ENCODE measurements around the gene HECTD3.

Gene HECTD3

GRCh38 chr1:45033356-45033755 is 22.2 kb upstream of the HECTD3 start:
- DNase-seq (ENCODE audit: low spot score): no peak
- TF ChIP-seq CTCF (conservative IDR thresholded peaks at IDR 0.05; ENCODE audit: low read depth): no peak
- POLR2A ChIA-PET (ENCODE audit: low non-redundant PET): no interaction called here
- CTCF ChIA-PET: interaction anchor here (0.6 kb wide), 1 partner anchor 129 kb away, joined by 4 read pairs; no protein-coding TSS in a partner anchor
- H3K27ac ChIP-seq: no peak overlapping the region

- no peak overlapping the region for H3K27ac ChIP-seq
- ChIA-PET CTCF (interaction anchor here (0.6 kb wide), 1 partner anchor 128 kb away, joined by 4 read pairs; no protein-coding TSS in a partner anchor), POLR2A (ENCODE audit: low non-redundant PET) (no interaction called here)
- DNase-seq (ENCODE audit: low spot score): no peak
- TF ChIP-seq CTCF (conservative IDR thresholded peaks at IDR 0.05; ENCODE audit: low read depth): no peak
Observed at GRCh38 chr1:45032837-45033236, 21.7 kb upstream of the HECTD3 start.

- ChIA-PET CTCF (no interaction called here), POLR2A (ENCODE audit: low non-redundant PET) (no interaction called here)
- no peak for TF ChIP-seq CTCF (conservative IDR thresholded peaks at IDR 0.05; ENCODE audit: low read depth)
- no peak for DNase-seq (ENCODE audit: low spot score)
- H3K27ac ChIP-seq: no peak overlapping the region
Observed at GRCh38 chr1:45026446-45026845, 15.3 kb upstream of the HECTD3 start.

DNA sequence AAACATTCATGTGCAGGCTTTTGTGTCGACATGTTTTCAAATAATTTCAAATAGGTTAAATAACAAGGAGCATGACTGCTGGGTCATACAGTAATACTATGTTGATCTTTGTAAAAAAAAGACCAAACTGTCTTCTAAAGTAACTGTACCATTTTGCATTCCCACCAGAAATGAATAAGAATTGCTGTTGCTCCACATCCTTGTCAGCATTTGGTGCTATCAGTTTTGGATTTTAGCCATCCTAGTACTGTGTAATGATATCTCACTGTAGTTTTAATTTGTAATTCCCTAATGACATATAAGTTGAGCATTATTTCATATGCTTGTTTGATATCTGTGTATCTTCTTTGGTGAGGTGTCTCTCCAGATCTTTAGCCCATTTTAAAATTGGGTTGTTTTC is 12.5 kb upstream of the HECTD3 start:
- ChIA-PET POLR2A (ENCODE audit: low non-redundant PET) (no interaction called here), CTCF (no interaction called here)
- DNase-seq (ENCODE audit: low spot score): no peak
- no peak for TF ChIP-seq CTCF (conservative IDR thresholded peaks at IDR 0.05; ENCODE audit: low read depth)
- no peak overlapping the region for H3K27ac ChIP-seq

DNA sequence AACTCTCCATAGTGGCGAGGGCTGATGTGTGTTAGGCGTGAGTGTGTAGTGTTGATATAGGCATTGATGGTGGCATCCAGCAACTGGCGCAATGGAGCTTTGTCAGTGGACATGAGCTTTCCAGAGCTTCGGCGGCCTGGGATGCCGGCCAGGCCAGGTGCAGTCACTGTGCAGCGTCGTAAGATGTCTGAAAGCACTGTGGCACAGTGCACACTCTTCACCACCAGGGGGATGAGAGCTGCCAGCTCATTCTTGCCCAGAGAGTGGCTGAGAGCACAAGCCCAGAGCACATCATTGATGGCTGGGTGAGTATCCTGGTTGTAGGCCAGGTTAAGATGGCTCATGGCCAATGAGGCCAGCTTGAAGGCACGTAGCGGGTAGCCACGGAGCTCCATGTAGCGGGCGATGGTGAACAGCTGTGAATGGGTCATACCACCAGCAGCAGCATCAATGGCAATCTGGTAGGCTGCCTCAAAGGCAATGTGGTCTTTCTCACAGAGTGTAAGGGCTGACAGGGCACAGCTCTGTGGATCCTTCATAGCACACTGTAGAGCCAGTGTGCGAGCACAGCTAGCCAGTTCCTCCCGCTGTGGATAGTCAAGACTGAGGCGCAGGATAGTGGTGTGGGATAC is 7.6 kb upstream of the HECTD3 start:
- CTCF ChIA-PET: interaction anchor here (0.7 to 2.0 kb wide), 7 partner anchors 18 to 551 kb away, joined by 3 to 20 read pairs (median 4); no protein-coding TSS in a partner anchor
- peak; percentile 29 for DNase-seq (ENCODE audit: low spot score)
- POLR2A ChIA-PET (ENCODE audit: low non-redundant PET): interaction anchor here (0.8 kb wide), 1 partner anchor 285 kb away, joined by 8 read pairs; no protein-coding TSS in a partner anchor
- H3K27ac ChIP-seq: no peak overlapping the region
- peak; percentile 64 for TF ChIP-seq CTCF (conservative IDR thresholded peaks at IDR 0.05; ENCODE audit: low read depth)

GRCh38 chr1:45016767-45017166 is 5.6 kb upstream of the HECTD3 start:
- TF ChIP-seq CTCF (conservative IDR thresholded peaks at IDR 0.05; ENCODE audit: low read depth): no peak
- CTCF ChIA-PET: interaction anchor here (0.7 to 2.0 kb wide), 2 partner anchors 283 to 477 kb away, joined by 3 to 6 read pairs; no protein-coding TSS in a partner anchor
- DNase-seq (ENCODE audit: low spot score): no peak
- H3K27ac ChIP-seq: no peak overlapping the region
- POLR2A ChIA-PET (ENCODE audit: low non-redundant PET): no interaction called here
